Liver (tissue), 9 donors: ENCODE data around the gene SLC6A3. TPM values are rescaled to one million over a fixed set of nuclear protein-coding genes. Genes with fewer than 3 reads are reported as not detected.

Experiments
- DNase-seq: peaks from one replicate; pipeline ENCODE4 v3.0.0-alpha.2; 2017; ENCODE audit warnings: low spot score
- H3K27ac ChIP-seq, 2 donors: one replicate each; pipeline ENCODE4 v1.7.0; 2013; ENCODE audit warnings: inconsistent platforms in 2 of 2, low read length in 2 of 2, control low read depth in 1 of 2, low read depth in 1 of 2, mild to moderate bottlenecking in 1 of 2
- H3K27me3 ChIP-seq, 4 donors: one replicate each; pipeline versions ENCODE4 v1.6.1 to v1.7.0; 2013; ENCODE audit warnings: low read length in 3 of 4, inconsistent platforms in 1 of 4, mild to moderate bottlenecking in 1 of 4, moderate library complexity in 1 of 4; ENCODE audit not compliant: control insufficient read depth in 4 of 4, insufficient read depth in 4 of 4
- H3K36me3 ChIP-seq, 4 donors: one replicate each; pipeline versions ENCODE4 v1.6.1 to v1.7.0; 2013; ENCODE audit warnings: low read length in 3 of 4, mild to moderate bottlenecking in 3 of 4, low read depth in 1 of 4, moderate library complexity in 1 of 4; ENCODE audit not compliant: control insufficient read depth in 4 of 4, insufficient read depth in 3 of 4
- H3K4me1 ChIP-seq, 4 donors: one replicate each; pipeline versions ENCODE4 v1.6.1 to v1.7.0; 2013; ENCODE audit warnings: low read length in 3 of 4, mild to moderate bottlenecking in 3 of 4, moderate library complexity in 1 of 4; ENCODE audit not compliant: control insufficient read depth in 4 of 4, insufficient read depth in 4 of 4
- H3K4me3 ChIP-seq, 3 donors: one replicate each; pipeline versions ENCODE4 v1.6.1 to v1.7.0; 2013; ENCODE audit warnings: low read length in 3 of 3, control low read depth in 1 of 3, low read depth in 1 of 3, mild to moderate bottlenecking in 1 of 3
- H3K9ac ChIP-seq, 2 donors: one replicate each; pipeline ENCODE4 v1.7.0; 2013; ENCODE audit warnings: low read length in 2 of 2, mild to moderate bottlenecking in 2 of 2, moderate library complexity in 2 of 2, control low read depth in 1 of 2, low read depth in 1 of 2
- H3K9me3 ChIP-seq, 4 donors: one replicate each; pipeline versions ENCODE4 v1.6.1 to v1.7.0; 2013; ENCODE audit warnings: low read length in 3 of 4; ENCODE audit not compliant: control insufficient read depth in 4 of 4
- CTCF ChIP-seq: fragments of 150-350 bp; IDR thresholded peaks from 2 replicates; pipeline ENCODE4 v1.5.1; 2017; ENCODE audit warnings: improper control_type of control experiment, low read depth, low read length; ENCODE audit not compliant: missing input control
- EGR1 ChIP-seq, 2 donors: IDR thresholded peaks; 2 replicates each; pipeline ENCODE4 v1.6.1; 2016 to 2018; ENCODE audit warnings: antibody characterized with exemption in 2 of 2, low read depth in 2 of 2
- FOXA2 ChIP-seq: IDR thresholded peaks from 2 replicates; pipeline ENCODE4 v1.6.1; 2016; ENCODE audit warnings: antibody characterized with exemption
- GABPA ChIP-seq, 2 donors: IDR thresholded peaks in 1 of 2; conservative IDR thresholded peaks in 1 of 2; 2 replicates each; pipeline ENCODE4 v1.6.1; 2016; ENCODE audit warnings: antibody characterized with exemption in 2 of 2, mild to moderate bottlenecking in 1 of 2, moderate library complexity in 1 of 2
- HNF4A ChIP-seq, 2 donors: conservative IDR thresholded peaks; 2 replicates each; pipeline ENCODE4 v1.6.1; 2016; ENCODE audit warnings: antibody characterized with exemption in 2 of 2, mild to moderate bottlenecking in 2 of 2
- HNF4G ChIP-seq: IDR thresholded peaks from 2 replicates; pipeline ENCODE4 v1.6.1; 2016; ENCODE audit warnings: antibody characterized with exemption
- JUND ChIP-seq, 2 donors: IDR thresholded peaks; 2 replicates each; pipeline ENCODE4 v1.6.1; 2016; ENCODE audit warnings: antibody characterized with exemption in 2 of 2
- NR2F2 ChIP-seq: IDR thresholded peaks from 2 replicates; pipeline ENCODE4 v1.6.1; 2016; ENCODE audit warnings: antibody characterized with exemption
- RAD21 ChIP-seq, 2 donors: IDR thresholded peaks; 2 replicates each; pipeline ENCODE4 v1.6.1; 2016; ENCODE audit warnings: antibody characterized with exemption in 2 of 2, mild to moderate bottlenecking in 2 of 2
- RXRA ChIP-seq, 2 donors: IDR thresholded peaks; 2 replicates each; pipeline ENCODE4 v1.6.1; 2017 to 2018; ENCODE audit warnings: antibody characterized with exemption in 2 of 2, mild to moderate bottlenecking in 1 of 2
- SP1 ChIP-seq: IDR thresholded peaks from 2 replicates; pipeline ENCODE4 v1.6.1; 2018; ENCODE audit warnings: antibody characterized with exemption, mild to moderate bottlenecking
- TAF1 ChIP-seq: conservative IDR thresholded peaks from 2 replicates; pipeline ENCODE4 v1.6.1; 2016; ENCODE audit warnings: antibody characterized with exemption, mild to moderate bottlenecking
- YY1 ChIP-seq: IDR thresholded peaks from 2 replicates; pipeline ENCODE4 v1.6.1; 2016; ENCODE audit warnings: antibody characterized with exemption, mild to moderate bottlenecking
- WGBS: extraction: QIAGEN DNeasy Blood & Tissue Kit; methylation state at CpG from one replicate; pipeline ENCODE4 v1.1.7; 2013; 5-methylcytosine and 5-hydroxymethylcytosine counted together
- polyA plus RNA-seq, 2 donors: library from polyadenylated mRNA; stranded (reverse) in 1 of 2; unstranded in 1 of 2; fragments of 200-250 nt in 1 of 2; fragments of >200 nt in 1 of 2; fragmentation: Nextera tagmentation in 1 of 2; extraction: Ambion mirVana in 1 of 2; gene quantifications; one replicate each; pipeline versions ENCODE4 v1.2.1 to v1.2.3, GENCODE V29; 2013 to 2015
- total RNA-seq, 2 donors: library from RNA; depleted of rRNA; stranded (reverse); fragments of >200 nt; gene quantifications; one replicate each; pipeline ENCODE4 v1.2.3, GENCODE V29; 2014
- TF ChIP-seq, protein P1 (sequence below): IDR thresholded peaks from 2 replicates; pipeline ENCODE4 v1.6.1; 2016; ENCODE audit warnings: antibody characterized with exemption
- donor health status: healthy.
- donor health status: healthy.
- donor health status: healthy.
- donor health status: healthy.
- donor health status: healthy.

SLC6A3 gene
- total and polyA plus RNA-seq, 4 donors: not detected

DNA sequence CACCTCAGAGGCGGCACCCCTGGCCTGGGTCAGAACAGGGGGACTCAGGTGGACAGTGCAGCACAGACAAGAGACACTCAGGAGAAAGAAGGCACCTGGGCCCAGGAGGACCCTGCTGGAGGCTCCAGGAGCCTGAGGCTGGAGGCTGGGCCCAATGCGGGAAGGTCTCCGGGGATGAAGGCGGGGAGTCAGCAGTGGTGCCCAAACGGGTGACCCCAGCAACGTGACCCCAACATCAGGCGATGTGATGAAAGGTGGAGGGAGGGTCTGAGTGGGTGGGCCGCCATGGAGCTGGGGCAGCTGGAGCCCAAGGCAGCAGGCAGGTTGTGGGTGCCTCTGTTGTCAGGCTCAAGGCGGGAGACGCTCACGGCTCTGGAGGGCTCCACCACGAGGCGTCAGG, 41.0 kb upstream of the SLC6A3 start:
- no peak for DNase-seq
- no peak overlapping the region for H3K9ac ChIP-seq
- no peak overlapping the region for H3K27ac ChIP-seq
- 96% methylated on average over 13 of the region's 13 CpGs for WGBS
- H3K9me3 ChIP-seq: no peaks in the 10 kb centered on the region
- TF ChIP-seq, protein P1, sequence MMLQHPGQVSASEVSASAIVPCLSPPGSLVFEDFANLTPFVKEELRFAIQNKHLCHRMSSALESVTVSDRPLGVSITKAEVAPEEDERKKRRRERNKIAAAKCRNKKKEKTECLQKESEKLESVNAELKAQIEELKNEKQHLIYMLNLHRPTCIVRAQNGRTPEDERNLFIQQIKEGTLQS: no peak
- TF ChIP-seq EGR1 (IDR thresholded peaks at IDR 0.05; ENCODE audit: low read depth in 2 of 2) (no peak), RAD21 (IDR thresholded peaks at IDR 0.05) (no peak), FOXA2 (no peak), TAF1 (no peak), SP1 (no peak), YY1 (no peak), JUND (IDR thresholded peaks at IDR 0.05) (no peak), RXRA (IDR thresholded peaks at IDR 0.05) (no peak), NR2F2 (no peak), CTCF (no peak)
- peaks cover 0 to 2% (median 0%) of the 10 kb centered on the region in 4 donors for H3K4me1 ChIP-seq
- H3K27me3 ChIP-seq: no peaks in the 10 kb centered on the region
- peaks cover 0 to 4% (median 1%) of the 10 kb centered on the region in 4 donors for H3K36me3 ChIP-seq
- no peak overlapping the region for H3K4me3 ChIP-seq

GRCh38 chr5:1485579-1486118, 40.4 kb upstream of the SLC6A3 start:
- Histone ChIP-seq H3K4me1 (peaks cover 0 to 2% (median 0%) of the 10 kb centered on the region in 4 donors), H3K27me3 (no peaks in the 10 kb centered on the region), H3K36me3 (peaks cover 0 to 4% (median 1%) of the 10 kb centered on the region in 4 donors), H3K9me3 (no peaks in the 10 kb centered on the region), H3K4me3 (no peak overlapping the region), H3K9ac (no peak overlapping the region), H3K27ac (no peak overlapping the region)
- 95% methylated on average over 15 of the region's 15 CpGs for WGBS
- DNase-seq: no peak
- TF ChIP-seq, protein P1: no peak

- H3K27me3 ChIP-seq: no peaks in the 10 kb centered on the region
- no peak overlapping the region for H3K27ac ChIP-seq
- no peaks in the 10 kb centered on the region for H3K9me3 ChIP-seq
- no peaks in the 10 kb centered on the region for H3K4me1 ChIP-seq
- H3K9ac ChIP-seq: no peak overlapping the region
- H3K4me3 ChIP-seq: no peak overlapping the region
- TF ChIP-seq NR2F2 (no peak), RXRA (IDR thresholded peaks at IDR 0.05) (no peak), EGR1 (IDR thresholded peaks at IDR 0.05; ENCODE audit: low read depth in 2 of 2) (no peak), FOXA2 (no peak), YY1 (no peak), HNF4G (no peak), HNF4A (conservative IDR thresholded peaks at IDR 0.05) (no peak), JUND (IDR thresholded peaks at IDR 0.05) (no peak), RAD21 (IDR thresholded peaks at IDR 0.05) (no peak), GABPA (IDR thresholded peaks at IDR 0.05 in 1 of 2, conservative IDR thresholded peaks at IDR 0.05 in 1 of 2) (no peak), SP1 (no peak)
- TF ChIP-seq, protein P1: no peak
- H3K36me3 ChIP-seq: peaks cover 0 to 4% (median 1%) of the 10 kb centered on the region in 4 donors
- 91% methylated on average over 20 of the region's 20 CpGs for WGBS
- no peak for DNase-seq
Measured at GRCh38 chr5:1484730-1485578, 39.7 kb upstream of the SLC6A3 start.
